RWPE1 (cell line): ENCODE results near the gene CNOT6.
"Not testable (repeated sequence)": the region's sequence is repeated elsewhere in the genome, so short reads cannot be mapped to it uniquely, and the experiment has no call there.

Experiments
- CTCF ChIA-PET: fragments of 350-600 bp; sonication (Branson Sonifier 250); formaldehyde crosslinking; extraction: SDS; loops from one replicate; lab custom pipeline; 2021; lab: Yijun Ruan, JAX
- POLR2A ChIA-PET: fragments of 400-600 bp; formaldehyde crosslinking; extraction: SDS; loops from one replicate; lab custom pipeline; 2020; ENCODE audit warnings: antibody characterized with exemption; ENCODE audit not compliant: low non-redundant PET; lab: Yijun Ruan, JAX
- DNase-seq: peaks from one replicate; pipeline ENCODE4 v3.0.0; 2012; ENCODE audit warnings: low spot score
- H3K27ac ChIP-seq: fragments of 450-650 bp; 2 replicates; pipeline ENCODE4 v1.5.1; 2017
- CTCF ChIP-seq: fragments of 450-650 bp; conservative IDR thresholded peaks from 2 replicates; pipeline ENCODE4 v1.5.1; 2017; ENCODE audit warnings: low read depth, mild to moderate bottlenecking

CNOT6 gene

GRCh38 chr5:180523629-180524466, 29.7 kb downstream of the CNOT6 start:
- DNase-seq, result no peak
- CTCF ChIA-PET, result interaction anchor here (0.6 kb wide), 1 partner anchor 38 kb away, joined by 3 read pairs; no protein-coding TSS in a partner anchor
- no peak for TF ChIP-seq CTCF
- H3K27ac ChIP-seq, result no peak overlapping the region
- POLR2A ChIA-PET, result no interaction called here

GRCh38 chr5:180525399-180525798, 31.2 kb downstream of the CNOT6 start:
- no peak for TF ChIP-seq CTCF
- CTCF ChIA-PET, result interaction anchor here (0.6 to 0.7 kb wide), 3 partner anchors 9 to 20 kb away, joined by 3 to 6 read pairs (median 4); no protein-coding TSS in a partner anchor
- no peak overlapping the region for H3K27ac ChIP-seq
- no peak for DNase-seq
- POLR2A ChIA-PET, result interaction anchor here (0.5 kb wide), 1 partner anchor 32 kb away, joined by 3 read pairs; no protein-coding TSS in a partner anchor

- CTCF ChIA-PET, result no interaction called here
Observed at GRCh38 chr5:180526269-180526668, 32.1 kb downstream of the CNOT6 start.

GRCh38 chr5:180527659-180528058, 33.5 kb downstream of the CNOT6 start:
- TF ChIP-seq CTCF, result no peak
- ChIA-PET CTCF (no interaction called here), POLR2A (no interaction called here)
- DNase-seq, result no peak
- no peak overlapping the region for H3K27ac ChIP-seq

More at GRCh38 chr5:180526269-180526668, 32.1 kb downstream of the CNOT6 start:
- POLR2A ChIA-PET, result no interaction called here
- H3K27ac ChIP-seq, result no peak overlapping the region
- DNase-seq, result no peak
- no peak for TF ChIP-seq CTCF

- POLR2A ChIA-PET, CTCF ChIA-PET, DNase-seq, H3K27ac ChIP-seq: not testable (repeated sequence)
Observed at GRCh38 chr5:180531036-180531585, 36.9 kb downstream of the CNOT6 start.

- POLR2A ChIA-PET, result no interaction called here
- CTCF ChIA-PET, result no interaction called here
- no peak overlapping the region for H3K27ac ChIP-seq
- no peak for DNase-seq
- TF ChIP-seq CTCF, result no peak
Observed at GRCh38 chr5:180532268-180532667, 38.1 kb downstream of the CNOT6 start.

- no peak for DNase-seq
- H3K27ac ChIP-seq, result no peak overlapping the region
- POLR2A ChIA-PET, result no interaction called here
- CTCF ChIA-PET, result no interaction called here
- TF ChIP-seq CTCF, result no peak
Observed at GRCh38 chr5:180533845-180534244, 39.7 kb downstream of the CNOT6 start.
